A549 treated with AZD9567 at 1 μM for 4 hours (cell line): Measurements from ENCODE around the gene ARMC12. TPM values are rescaled to one million over a fixed set of nuclear protein-coding genes. Genes with fewer than 3 reads are reported as not detected.

Source experiments
- total RNA-seq: library from RNA; stranded (reverse); fragments of 200-300 nt; extraction: Qiagen RNA extraction; gene quantifications from 5 replicates; pipeline ENCODE4 v1.2.3, GENCODE V29; 2022; ENCODE audit not compliant: insufficient read depth

The ARMC12 gene, protein sequence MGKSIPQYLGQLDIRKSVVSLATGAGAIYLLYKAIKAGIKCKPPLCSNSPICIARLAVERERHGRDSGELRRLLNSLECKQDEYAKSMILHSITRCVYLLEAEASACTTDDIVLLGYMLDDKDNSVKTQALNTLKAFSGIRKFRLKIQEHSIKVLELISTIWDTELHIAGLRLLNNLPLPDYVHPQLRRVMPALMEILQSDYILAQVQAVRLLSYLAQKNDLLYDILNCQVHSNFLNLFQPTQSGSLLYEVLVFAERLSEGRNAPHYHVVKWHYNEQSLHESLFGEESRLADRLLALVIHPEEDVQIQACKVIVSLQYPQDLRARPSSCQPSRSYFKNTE
- 0.43 to 0.69 TPM (median 0.46 TPM) in 4 of 5 replicates, not detected in the other for total RNA-seq

DNA sequence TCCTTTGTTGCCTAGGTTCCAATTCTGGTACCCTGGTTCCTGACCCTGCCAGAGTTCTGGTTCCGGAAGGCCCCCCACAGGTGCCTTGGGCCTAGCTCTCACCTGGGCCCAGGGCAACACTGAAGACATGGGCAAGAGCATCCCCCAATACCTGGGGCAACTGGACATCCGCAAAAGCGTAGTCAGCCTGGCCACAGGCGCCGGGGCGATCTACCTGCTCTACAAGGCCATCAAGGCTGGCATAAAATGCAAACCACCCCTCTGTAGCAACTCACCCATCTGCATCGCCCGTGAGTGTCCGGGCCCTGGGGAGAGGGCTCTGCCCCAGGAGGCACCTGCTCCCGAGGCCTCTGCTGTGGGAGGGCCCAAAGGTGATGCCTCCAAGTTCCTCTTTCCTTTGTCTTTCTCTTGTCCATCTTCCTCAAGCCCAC lies at the start of gene ARMC12:
TSS of gene ARMC12 (plus strand) at position 51 of the 431 bp plus-strand sequence. CDS start at position 128, 77 bp downstream.

DNA sequence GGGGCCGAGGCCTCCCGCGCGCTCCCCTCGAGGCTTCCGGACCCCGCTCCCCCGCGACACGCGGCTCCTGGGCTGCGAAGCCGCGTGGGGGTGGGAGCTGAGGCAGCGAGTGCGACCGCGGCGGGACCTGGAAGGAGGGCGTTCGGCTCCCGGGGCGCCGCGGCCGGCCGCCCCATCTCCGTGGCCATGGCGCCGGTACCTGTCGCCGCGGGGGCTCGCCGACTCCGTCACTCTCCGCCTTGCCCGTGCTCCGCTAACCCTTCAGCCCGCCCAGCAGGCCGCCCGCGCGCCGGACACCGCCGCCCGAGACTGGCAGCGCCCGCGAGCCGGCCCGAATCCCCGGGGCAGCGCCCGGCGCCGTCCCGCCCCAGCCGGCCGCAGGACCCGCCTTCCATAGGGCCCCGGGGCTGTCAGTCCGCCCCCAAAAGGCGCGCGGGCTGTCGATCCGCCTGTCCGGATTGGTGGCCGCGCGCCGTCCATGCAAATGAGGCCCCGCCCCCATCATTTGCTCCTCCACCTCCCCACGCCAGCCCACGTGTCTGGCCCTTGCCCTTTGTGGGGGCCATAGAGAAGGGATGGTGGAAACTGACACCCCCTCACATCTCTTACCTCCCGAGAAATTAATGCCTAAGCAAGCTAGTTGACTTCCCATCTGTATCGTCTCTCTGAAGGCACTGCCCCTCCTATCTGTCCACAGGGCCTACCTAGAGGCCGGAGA lies 48.1 kb upstream of the ARMC12 start, which contains the start of gene FKBP5:
TSS of gene FKBP5 (minus strand) at position 311 of the 718 bp plus-strand sequence. CDS start 46,091 bp downstream, outside the sequence.

DNA sequence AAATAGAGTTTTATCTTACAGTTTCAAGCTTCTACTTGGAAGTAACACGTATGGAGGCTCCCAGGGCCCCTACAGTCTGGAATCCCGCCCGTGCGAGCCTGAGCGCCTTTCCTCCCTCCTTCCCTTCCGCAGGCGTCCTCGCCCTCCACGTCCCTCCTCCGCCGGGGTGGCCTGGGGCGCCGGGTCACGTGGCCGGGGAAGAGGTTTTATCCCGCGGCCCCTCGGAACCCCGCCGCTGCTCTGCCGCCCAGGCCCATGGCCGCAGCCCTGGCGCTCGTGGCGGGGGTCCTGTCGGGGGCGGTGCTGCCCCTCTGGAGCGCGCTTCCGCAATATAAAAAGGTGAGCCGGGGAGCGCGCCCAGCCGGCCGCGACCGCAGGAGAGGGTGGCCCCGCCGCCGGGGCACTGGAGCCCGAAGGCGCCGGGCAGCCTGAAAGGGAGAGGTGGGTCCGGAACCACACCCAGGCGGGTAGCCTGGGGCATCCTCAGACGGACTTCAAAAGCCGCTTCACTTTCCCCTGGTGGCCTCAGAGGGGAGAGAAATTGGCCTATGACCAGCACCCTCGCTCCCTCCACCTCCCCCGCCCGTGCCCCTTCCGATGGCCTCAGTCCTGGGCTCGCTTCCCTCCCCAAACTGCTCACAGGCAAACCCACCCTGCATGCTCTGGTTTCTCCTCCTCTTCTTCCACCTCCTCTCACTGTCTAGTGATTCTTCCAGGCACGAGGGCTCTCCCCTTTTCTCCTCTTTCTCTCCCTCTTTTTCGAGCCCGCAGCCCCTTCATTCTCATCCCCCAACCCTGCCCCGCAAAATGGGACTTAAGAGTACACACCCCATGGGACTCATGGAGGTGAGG lies 39.8 kb downstream of the ARMC12 start, which contains the start of gene CLPSL2:
TSS of gene CLPSL2 (plus strand) at position 235 of the 852 bp plus-strand sequence. CDS start at position 256, 21 bp downstream.

DNA sequence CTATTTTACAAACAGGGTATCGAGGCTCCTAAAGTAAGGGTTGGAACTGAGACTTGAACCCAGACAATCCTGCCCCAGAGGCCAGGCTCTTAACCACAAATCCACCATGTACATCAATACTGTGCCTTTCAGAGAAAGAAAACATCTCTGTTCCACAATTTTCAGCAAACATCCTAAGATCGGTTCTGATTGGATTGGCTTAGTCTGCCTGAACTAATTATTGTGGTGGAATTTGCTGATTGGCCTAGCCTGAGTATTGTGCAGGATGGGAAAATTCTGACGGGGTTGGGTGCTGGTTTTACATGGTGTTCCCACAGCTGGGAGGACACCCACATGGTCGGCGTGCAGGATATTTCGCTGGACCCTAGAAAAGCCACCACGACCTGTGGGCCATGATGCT lies 43.9 kb downstream of the ARMC12 start, which contains the start of gene CLPSL1:
TSS of gene CLPSL1 (plus strand) at position 301 of the 400 bp plus-strand sequence. CDS start at position 393, 92 bp downstream.

Other genes starting within 250 kb of the ARMC12 start
- 3.5 to 7.6 TPM (median 7.1 TPM) in 5 replicates for gene TEAD3, start 240.0 kb upstream of the ARMC12 start, total RNA-seq
- not detected in 5 replicates for gene TULP1, start 224.1 kb upstream of the ARMC12 start, total RNA-seq
- gene FKBP5, start 48.1 kb upstream of the ARMC12 start, total RNA-seq, result 91.6 to 140 TPM (median 128 TPM) in 5 replicates
- 0.56 to 1.1 TPM (median 0.66 TPM) in 4 of 5 replicates, not detected in the other for gene CLPSL2, start 39.6 kb downstream of the ARMC12 start, total RNA-seq
- not detected in 5 replicates for gene CLPSL1, start 44.0 kb downstream of the ARMC12 start, total RNA-seq
- gene CLPS, start 60.3 kb downstream of the ARMC12 start, total RNA-seq, result not detected in 5 replicates
- gene LHFPL5, start 68.3 kb downstream of the ARMC12 start, total RNA-seq, result 0.08 to 0.16 TPM (median 0.10 TPM) in 3 of 5 replicates, not detected in the others
- 28.4 to 56.2 TPM (median 30.8 TPM) in 5 replicates for gene SRPK1, start 184.1 kb downstream of the ARMC12 start, total RNA-seq